Right lung (tissue), 5 donors: ENCODE data around the gene MS4A6A. TPM values are rescaled to one million over a fixed set of nuclear protein-coding genes. Genes with fewer than 3 reads are reported as not detected.
"Not testable (repeated sequence)": the region's sequence is repeated elsewhere in the genome, so short reads cannot be mapped to it uniquely, and the experiment has no call there.

Experiments used
- DNase-seq, 2 donors: peaks; one replicate each; pipeline ENCODE4 v3.0.0-alpha.2; 2013
- polyA plus RNA-seq, 5 donors: library from polyadenylated mRNA; unstranded; fragments of 120-200 nt; gene quantifications; one replicate each; pipeline versions ENCODE4 v1.2.1 to v1.2.3, GENCODE V29; 2013; ENCODE audit warnings: inconsistent platforms in 1 of 5, low replicate concordance in 1 of 5; ENCODE audit not compliant: insufficient read length in 5 of 5, insufficient read depth in 1 of 5

Gene MS4A6A
- polyA plus RNA-seq, 5 donors = 16.9 to 41.2 (median 29.4) TPM

DNA sequence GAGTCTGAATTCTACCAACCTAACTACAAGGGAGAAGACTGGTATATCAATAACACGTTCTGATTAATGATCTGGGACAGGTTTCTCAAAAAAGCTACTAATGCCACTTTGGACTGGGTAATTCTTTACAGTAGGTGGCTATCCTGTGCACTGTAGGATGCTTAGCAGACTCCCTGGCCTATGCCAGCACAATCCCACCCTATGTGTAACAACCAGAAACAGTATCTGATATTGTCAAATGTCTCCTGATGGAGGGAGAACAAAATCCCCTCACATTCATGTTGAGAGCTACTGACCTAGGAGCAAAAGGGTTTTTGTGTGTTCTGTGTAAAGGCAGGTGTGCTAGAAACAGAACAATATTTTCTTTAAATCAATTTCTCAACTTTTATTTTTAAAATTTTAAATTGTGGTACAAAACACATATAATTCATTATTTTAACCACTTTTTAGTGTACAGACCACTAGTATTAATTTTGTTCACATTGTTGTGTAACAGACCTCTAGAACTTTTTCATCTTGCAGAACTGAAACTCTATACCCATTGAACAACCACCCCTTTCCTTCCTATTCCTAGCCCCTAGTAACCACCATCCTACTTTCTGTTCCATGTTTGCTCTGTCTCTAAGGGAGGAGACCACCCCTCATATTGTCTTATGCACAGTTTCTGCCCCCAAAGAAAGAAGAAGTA, 2.1 kb upstream of the MS4A6A start:
- DNase-seq = no peak

DNA sequence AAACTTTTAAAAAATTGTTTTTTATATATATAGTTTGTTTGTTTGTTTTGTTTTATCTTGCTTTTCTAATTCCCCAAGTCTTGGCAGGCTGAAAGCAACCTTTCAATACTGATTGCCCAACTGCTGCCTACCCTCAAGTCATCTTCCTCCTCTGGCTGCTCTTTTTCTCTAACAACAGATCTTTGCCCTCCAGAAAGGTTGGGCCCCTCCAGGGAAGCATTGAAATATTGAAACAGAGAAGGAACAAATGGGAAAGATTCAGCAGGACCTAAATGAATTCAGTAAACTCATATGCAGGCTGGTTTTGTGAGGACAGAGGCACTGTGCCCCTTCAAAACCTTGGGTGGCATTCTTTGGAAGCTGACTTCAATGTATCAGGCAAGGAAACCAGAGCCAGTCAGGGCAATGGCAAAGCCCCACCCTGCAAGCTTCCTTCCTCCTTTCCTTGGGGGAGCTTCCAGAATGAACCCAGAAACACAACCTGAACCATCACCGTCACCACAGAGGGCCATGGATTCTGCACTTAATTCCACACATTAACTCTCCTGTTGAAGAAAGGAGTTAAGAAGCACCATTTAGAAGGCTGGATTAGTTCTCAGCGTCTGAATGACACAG, 815 bp upstream of the MS4A6A start:
- no peak for DNase-seq

DNA sequence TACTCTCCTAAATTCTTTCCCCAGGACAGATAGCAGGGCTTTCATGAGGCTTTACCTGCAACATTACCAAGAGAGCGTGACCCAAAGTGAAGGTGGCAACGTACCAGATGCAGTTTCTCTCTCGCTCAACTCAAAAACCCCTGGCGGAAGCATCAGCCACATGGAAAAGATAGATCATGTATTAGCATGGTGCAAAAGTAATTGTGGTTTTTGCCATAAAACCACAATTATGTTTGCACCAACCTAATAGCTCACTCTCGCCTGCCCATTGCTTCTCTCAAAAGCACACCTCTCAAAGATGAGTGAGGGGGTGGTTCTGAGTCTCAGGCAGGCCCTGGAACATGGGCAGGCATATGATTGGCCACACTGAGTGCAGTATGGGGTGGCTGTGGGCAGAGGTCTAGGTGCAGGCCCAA, 7.0 kb downstream of the MS4A6A start:
- no peak for DNase-seq

DNA sequence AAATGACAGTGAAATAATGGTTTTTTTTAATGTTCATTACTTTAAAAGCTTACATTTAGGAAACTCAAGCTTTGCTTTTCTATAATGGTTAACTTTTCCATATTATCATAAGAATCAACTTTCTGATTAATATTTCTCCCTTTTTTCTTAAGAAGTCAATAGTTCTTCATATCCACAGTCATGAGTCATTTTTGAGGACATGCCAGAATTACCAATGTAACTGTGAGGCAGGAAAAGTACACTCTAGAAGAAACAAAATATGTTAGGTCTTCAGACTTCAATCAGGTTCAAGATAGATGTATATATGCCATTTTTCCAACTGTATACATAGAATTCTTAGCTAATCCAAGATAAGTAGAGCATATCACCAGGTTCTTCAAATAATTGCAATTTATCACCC, 10.9 kb downstream of the MS4A6A start:
- no peak for DNase-seq

DNA sequence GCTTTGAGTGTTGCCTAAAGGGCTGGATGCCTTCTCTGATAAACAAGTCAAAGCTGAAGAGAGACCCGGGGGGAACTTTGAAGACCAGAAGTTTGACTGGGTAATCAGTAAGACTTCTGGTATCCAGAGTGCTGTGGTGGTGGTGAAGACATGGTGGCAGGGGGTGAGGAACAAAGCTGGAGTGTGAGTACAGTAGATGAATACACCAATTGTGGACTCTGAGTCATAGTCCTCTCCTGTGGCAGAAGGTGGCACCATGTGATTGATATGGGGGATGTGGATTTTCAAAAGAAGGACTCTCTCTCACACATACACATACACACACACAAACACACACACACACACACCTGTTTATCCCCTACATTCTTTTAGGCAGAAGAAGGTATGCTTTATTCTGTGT, 12.3 kb downstream of the MS4A6A start:
- DNase-seq = no peak

DNA sequence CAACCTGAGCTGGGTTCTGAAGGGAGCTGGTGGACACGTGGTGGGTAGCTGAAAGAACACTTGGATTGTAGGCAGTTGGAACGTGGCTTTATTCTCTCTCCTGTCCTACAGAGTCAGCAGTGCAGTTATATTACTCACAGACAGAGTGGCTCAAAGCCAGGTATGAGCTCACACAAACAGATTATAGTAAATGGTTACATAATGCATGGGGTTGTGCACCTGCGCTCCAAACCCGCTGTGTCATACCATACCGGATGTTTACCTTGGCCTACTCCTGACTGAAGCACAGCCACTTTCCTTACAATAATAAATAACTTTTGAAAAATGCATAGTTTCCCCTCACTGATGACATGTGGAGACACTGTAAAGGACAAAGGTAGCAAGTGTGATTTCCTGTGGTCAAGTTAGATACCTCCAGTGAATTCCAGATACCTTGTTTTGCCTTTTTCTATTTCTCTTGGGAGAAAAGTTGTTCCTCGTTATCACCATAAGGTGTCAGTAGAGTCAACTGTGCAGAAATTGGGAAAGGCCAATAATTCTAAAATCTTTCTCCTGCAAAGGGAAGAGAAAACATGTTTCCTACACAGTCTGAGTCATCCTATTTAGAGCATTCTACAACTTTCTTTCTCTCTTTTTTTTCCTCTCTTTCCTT, 13.5 kb downstream of the MS4A6A start:
- no peak for DNase-seq

DNA sequence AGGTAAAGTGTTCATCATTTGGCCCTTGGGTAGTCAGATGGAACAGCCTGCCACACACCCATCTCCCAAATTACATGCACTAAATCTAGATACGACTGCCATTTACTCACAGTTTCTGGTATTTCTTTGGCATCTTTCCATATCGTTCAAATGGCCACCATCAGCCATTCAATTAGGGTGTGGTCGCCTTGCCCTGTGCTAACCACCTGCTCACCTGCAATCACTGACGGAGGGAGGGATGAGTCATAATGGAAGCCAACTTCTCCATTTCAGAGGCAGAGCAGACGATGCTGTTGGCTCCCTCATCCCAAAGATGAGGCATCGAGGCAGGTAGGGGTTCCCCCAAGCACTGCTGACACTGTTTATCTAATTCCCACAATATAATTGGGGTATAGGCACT, 14.6 kb downstream of the MS4A6A start:
- DNase-seq = no peak

DNA sequence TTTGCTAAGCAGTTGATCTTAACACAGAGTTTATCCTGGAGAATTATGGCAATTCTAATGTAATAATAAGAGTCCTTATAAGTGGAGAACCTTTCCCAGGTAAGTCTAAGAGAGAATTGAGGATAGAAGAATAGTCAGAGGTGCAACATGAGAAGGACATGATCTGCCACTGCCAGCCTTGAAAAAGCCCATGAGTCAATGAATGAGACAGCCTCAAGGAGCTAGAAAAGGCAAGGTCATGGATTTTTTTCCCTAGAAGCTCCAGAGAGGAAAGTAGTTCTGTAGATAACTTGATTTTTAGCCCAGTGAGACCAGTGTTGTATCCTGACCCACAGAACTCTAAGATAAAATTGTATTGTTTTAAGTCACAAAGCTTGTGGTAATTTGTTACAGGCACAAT, 16.9 kb downstream of the MS4A6A start:
- DNase-seq = no peak

DNA sequence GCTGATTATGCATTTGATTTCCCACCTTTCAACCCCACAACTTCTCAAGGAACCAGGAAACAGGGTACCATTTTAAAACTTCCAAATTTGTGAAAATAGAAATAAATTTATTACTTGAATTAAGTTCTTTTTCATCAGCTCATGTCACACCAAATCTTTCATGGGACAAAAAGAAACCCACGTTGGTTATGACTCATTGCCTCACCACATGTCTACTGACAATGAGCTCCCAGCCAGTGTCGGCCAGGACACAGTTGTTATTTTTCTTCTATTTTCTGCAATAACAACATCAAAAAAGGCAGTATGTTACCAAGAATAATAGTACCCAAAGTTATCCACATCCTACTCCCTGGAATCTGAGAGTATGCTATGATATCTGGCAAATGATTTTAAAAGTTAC, 17.3 kb downstream of the MS4A6A start:
- DNase-seq = no peak

DNA sequence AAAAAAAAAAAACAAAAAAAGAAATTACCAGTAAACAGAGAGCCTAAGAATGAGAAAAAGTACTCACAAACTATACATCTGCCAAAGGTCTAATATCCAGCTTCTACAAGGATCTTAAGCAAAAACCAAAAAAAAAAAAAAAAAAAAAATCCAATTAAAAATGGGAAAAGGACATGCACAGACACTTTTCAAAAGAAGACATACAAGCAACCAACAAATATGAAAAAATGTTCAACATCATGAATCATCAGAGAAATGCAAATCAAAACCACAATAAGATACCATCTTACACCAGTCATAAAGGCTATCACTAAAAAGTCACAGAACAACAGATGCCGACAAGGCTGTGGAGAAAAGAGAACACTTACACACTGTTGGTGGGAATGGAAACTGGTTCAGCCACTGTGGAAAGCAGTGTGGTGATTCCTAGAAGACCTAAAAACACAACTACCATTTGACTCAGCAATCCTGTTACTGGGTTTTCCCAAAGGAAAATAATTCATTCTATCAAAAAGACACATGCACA, 18.3 kb downstream of the MS4A6A start:
- no peak for DNase-seq

DNA sequence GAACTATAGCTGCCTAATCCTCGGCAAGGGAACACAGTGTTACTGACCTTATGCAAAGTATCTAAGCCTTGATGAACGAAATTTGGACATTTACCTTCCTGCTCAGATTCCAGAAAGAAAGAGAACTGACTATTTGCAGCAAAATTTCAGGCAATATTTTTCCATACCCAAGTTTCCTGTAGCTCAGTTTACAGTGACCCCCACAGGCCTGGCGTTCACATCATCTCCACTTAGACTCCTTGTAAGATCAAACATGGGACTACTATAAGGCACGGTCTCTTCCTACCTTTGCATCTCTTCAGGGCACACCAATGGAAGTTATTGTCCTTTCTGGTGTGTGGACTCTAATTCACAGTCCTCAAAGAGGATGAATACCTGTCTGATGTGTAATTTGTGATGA, 21.1 kb downstream of the MS4A6A start:
- DNase-seq = no peak

DNA sequence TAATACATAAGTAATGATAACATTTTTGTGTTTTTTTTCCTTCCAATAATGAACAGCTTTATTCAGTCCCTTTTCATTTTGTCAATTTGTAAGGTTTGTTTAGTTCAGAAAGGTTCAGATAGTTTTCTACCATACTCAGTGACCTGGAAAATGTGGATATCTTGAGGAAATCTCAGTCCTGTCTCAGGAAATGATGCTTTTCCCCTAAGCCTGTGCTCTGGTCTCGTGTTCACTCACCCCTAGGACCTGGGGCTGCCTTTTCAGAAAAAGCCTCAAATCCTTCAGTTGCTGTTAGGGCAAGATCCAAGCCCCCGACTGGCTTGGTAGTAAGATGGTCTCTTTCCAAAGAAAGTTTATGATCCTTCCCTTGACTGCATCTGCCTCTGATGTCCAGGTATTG, 21.8 kb downstream of the MS4A6A start:
- DNase-seq = no peak

DNA sequence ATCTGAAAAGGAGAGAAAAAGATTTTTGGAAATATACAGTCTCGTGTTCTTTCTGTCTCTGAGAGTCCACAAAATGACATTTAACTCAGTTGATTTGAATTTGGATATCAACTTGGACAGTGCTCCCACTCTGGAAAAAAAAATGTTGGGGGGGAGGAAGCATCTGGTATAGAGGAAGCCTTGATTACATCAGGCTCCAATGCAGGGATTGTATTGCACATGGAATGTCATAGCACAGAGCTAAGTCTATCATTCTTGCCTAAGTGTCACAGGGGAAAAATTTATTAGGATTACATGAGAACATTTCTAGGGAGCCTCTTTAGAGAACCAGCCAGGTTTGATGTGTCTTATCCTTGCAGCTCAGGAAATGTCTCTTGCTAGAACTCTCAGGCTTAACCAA, 23.0 kb downstream of the MS4A6A start:
- no peak for DNase-seq

DNA sequence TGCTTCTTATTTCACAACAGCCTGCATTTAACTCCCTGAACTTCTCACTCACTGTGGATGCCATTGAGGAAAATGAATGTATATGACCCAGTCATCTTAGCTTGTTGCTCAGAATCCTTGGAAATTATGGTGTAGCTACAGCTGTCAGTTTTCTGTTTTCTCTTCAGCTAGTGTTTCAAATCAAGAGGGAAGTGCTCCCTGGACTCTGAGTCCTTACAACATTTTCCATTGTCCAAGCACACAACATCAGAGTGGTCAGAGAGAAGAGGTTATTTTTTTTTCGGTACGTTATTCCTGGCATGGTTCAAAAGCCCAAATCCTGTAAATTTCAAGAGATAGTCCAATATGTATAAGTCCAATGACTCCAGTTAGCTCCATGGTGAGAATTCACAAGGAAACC, 23.6 kb downstream of the MS4A6A start:
- no peak for DNase-seq

DNA sequence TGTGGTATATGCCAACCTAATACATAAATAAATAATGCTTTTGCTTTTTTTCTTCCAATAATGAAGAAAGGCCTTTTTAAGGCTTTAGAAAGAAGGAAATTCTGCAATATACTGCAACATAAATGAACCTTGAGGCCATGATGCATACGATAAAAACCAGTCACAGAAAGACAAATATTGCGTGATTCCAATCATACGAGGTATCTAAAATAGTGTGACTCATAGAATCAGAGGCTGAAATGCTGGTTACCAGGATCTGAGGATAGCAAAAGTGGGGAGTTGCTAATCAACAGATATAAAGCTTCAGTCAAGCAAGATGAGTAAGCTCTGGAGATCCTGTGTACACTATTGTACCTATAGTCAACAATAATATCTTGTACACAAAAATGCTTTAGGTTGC, 24.2 kb downstream of the MS4A6A start:
- no peak for DNase-seq

DNA sequence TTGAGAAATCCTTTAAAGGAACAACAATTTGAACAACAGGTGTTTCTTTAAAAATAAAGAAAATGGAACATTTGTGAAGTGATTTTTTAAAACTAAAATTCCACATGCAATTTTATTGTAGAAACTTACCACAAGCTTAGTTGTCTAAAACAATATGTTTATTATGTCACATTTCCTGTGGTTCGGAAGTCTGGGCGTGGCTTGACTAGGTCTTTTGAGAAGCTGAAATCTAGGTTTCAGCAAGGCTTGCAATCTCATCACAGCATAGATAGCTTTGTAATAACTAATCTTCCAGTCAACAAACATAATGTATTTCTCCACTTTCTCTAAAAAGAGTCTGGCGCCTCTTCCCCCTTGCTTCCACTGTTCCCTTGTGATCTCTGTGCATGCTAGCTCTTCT, 27.0 kb downstream of the MS4A6A start:
- DNase-seq = no peak

DNA sequence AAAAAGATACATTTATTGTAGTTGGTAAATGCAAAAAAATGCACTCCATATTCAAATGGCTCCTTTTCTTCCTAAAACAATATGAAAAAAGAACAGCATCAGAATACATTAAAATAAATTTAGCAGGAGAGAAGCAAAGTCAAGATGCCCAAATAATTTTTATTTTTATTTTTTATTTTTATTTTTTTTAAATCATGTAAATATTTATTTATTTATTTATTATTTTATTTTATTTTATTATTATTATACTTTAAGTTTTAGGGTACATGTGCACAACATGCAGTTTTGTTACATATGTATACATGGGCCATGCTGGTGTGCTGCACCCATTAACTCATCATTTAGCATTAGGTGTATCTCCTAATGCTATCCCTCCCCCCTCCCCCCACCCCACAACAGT, 30.2 kb downstream of the MS4A6A start:
- not testable (repeated sequence) for DNase-seq

DNA sequence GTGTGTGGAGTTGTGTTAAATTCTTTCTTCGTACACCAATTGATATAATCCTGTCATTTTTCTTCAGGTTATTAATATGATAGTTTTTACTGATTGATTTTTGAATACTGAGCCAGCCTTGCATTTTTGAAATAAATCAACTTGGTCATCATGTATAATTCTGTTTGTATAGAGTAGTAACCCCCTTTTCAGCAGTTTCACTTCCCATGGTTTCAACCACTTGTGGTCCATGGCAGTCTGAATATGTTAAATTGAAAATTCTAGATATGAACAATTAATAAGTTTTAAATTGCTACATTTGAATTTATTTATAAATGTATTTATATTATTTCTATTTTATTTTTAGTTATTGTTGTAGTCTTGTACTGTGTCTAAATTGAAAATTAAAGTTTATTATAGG, 32.6 kb downstream of the MS4A6A start:
- no peak for DNase-seq

DNA sequence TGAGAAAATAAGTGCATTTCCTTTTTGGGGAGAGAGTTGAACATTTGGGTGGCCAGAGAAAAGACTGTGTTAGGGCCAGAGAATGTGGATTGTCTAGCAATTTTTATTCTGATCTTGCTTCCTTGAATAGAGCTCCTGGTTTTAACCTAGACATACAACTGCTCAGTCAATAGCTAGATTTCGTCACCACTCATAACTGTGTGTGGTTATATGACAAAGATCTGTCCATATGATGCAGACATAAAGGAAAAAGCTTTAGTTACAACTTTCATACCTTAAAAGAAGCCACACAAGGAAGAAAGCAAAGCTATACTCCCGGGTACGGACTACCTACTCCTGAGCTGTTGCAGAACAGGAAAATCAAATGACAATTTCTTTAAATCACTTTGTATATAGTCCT, 37.2 kb downstream of the MS4A6A start:
- no peak for DNase-seq

DNA sequence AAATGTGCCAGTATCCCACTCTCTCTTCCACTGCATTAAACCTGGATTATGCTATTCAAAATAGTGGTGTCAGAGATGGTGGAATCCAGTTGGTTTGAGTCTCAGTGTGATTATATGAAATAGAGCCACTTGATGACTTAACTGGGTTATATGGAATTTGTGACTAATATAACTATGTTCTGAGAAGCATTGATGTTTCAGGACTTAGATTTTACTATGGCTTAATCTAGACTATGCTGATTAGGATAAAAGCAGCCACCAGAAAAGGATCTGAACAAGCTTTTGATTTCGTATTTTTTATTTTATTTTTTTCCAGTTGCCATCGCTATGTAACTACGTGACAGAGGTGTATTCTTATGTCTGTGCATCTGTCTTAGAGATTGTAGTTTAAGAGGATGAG, 39.1 kb downstream of the MS4A6A start:
- DNase-seq = no peak

DNA sequence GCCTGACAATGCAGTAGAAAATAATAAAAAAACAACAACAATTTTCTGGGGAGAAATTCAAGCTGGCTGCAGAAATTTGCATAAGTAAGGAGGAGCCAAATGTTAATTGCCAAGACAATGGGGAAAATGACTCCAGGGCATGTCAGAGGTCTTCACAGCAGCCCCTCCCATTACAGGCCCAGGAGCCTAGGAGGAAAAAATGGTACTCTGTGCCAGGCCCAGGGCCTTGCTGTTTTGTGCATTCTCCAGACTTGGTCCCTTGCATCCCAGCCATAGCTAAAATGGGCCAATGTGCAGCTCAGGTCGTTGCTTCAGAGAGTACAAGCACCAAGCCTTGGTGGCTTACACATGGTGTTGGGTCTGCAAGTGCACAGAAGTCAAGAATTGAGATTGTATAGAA, 49.0 kb downstream of the MS4A6A start:
- no peak for DNase-seq

DNA sequence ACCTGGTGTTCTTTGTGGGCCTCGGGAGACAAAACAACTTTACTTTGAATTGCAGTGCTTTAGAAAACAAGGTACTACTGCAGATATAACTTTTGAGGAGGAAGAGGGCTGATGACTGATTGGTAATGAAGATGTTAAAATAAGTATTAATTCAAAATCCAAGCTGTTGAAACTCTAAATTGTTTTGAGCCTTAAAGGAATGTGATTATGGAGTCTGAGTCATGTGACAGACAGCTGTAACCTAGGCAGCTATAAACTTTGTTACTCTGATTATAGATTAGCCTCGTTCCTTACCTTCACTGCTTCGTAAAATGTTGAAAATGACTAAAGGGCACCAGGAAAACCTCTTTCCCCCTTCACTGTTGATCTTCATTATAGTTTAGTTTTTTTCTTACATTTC, 51.0 kb downstream of the MS4A6A start:
- no peak for DNase-seq

DNA sequence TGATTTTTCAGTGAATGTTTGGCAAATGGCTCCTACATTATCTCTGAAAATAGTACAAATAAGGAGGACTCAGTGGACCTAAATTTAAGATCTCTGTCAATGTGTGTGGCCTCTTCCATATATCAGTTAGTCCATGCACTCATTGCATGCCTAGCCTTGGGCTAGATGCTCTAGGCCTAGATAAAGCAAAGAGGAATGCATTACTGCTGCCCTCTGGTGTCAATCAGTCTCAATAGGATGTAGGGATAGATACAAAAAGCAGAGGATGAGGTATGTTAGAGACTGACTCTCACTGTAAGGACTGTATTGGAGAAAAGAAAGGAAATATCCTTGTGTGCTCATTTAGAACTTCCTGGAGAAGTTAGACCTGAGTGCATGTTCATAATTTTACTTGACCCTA, 52.4 kb downstream of the MS4A6A start:
- DNase-seq = peak; percentile 0 to 1
